HepG2 (cell line): Measurements from ENCODE around the gene TBC1D16. TPM values are rescaled to one million over a fixed set of nuclear protein-coding genes. Genes with fewer than 3 reads are reported as not detected.

ENCODE experiments used
- ETV6 ChIP-seq: sonication (generic); formaldehyde crosslinking; conservative IDR thresholded peaks from 2 replicates; pipeline ENCODE4 v1.4.0; 2020; ENCODE audit warnings: missing genetic modification reagents
- HNF4A ChIP-seq: sonication (generic); formaldehyde crosslinking; IDR thresholded peaks from 2 replicates; pipeline ENCODE4 v1.4.0; 2020; ENCODE audit warnings: missing genetic modification reagents
- KDM5B ChIP-seq: sonication (generic); formaldehyde crosslinking; IDR thresholded peaks from 2 replicates; pipeline ENCODE4 v1.4.0; 2020; ENCODE audit warnings: missing genetic modification reagents, mild to moderate bottlenecking, borderline replicate concordance
- RBFOX2 ChIP-seq: fragments of 200-400 bp; formaldehyde crosslinking; IDR thresholded peaks from 2 replicates; pipeline ENCODE4 v1.6.1; 2017; ENCODE audit warnings: low read depth, mild to moderate bottlenecking, low read length
- RXRA ChIP-seq: sonication (generic); formaldehyde crosslinking; IDR thresholded peaks from 2 replicates; pipeline ENCODE4 v1.5.1; 2020; ENCODE audit warnings: missing genetic modification reagents
- SRSF1 ChIP-seq: fragments of 200-400 bp; formaldehyde crosslinking; optimal IDR thresholded peaks from 2 replicates; pipeline ENCODE3; 2017; ENCODE audit warnings: mild to moderate bottlenecking, low read depth, low read length, moderate library complexity
- STAG1 ChIP-seq: sonication (generic); formaldehyde crosslinking; IDR thresholded peaks from 2 replicates; pipeline ENCODE4 v1.4.0; 2020; ENCODE audit warnings: missing genetic modification reagents
- TFDP2 ChIP-seq: sonication (generic); formaldehyde crosslinking; IDR thresholded peaks from 2 replicates; pipeline ENCODE4 v1.4.0; 2020; ENCODE audit warnings: missing genetic modification reagents
- ZNF543 ChIP-seq: sonication (generic); formaldehyde crosslinking; IDR thresholded peaks from 2 replicates; pipeline ENCODE4 v1.4.0; 2020; ENCODE audit warnings: mild to moderate bottlenecking, missing genetic modification reagents
- ZNF775 ChIP-seq: sonication (generic); formaldehyde crosslinking; IDR thresholded peaks from 2 replicates; pipeline ENCODE4 v1.4.0; 2020; ENCODE audit warnings: missing genetic modification reagents, mild to moderate bottlenecking, moderate library complexity, borderline replicate concordance
- ZSCAN12 ChIP-seq: sonication (generic); formaldehyde crosslinking; IDR thresholded peaks from 2 replicates; pipeline ENCODE4 v1.9.0; 2021; ENCODE audit warnings: mild to moderate bottlenecking, missing genetic modification reagents
- polyA plus RNA-seq, 8 experiments: library from polyadenylated mRNA; depleted of rRNA in 3 of 8; stranded (reverse) in 7 of 8; unstranded in 1 of 8; fragments of >200 nt; fragmentation: Illumina TruSeq in 4 of 8; extraction: Trizol in 4 of 8; gene quantifications; 2 replicates each; pipeline versions ENCODE4 v1.2.1 to v1.2.3, GENCODE V29; 2011 to 2016; ENCODE audit warnings: low read depth in 4 of 8, missing spikeins in 1 of 8, mixed read lengths in 1 of 8; ENCODE audit not compliant: insufficient read depth in 1 of 8
- total RNA-seq, 5 experiments: library from RNA; depleted of rRNA; stranded (reverse); fragments of >200 nt; fragmentation: Illumina TruSeq; extraction: Trizol; gene quantifications; 2 replicates each; pipeline ENCODE4 v1.2.3, GENCODE V29; 2016; ENCODE audit warnings: low read depth in 1 of 5
- TF ChIP-seq, protein P1 (sequence below): sonication (generic); formaldehyde crosslinking; IDR thresholded peaks from 2 replicates; pipeline ENCODE4 v1.4.0; 2020; ENCODE audit warnings: missing genetic modification reagents
- TF ChIP-seq, protein P2 (sequence below): sonication (generic); formaldehyde crosslinking; IDR thresholded peaks from 2 replicates; pipeline ENCODE4 v1.4.0; 2020; ENCODE audit warnings: low read depth, mild to moderate bottlenecking, missing genetic modification reagents
- TF ChIP-seq, protein P3 (sequence below): sonication (generic); formaldehyde crosslinking; IDR thresholded peaks from 2 replicates; pipeline ENCODE4 v1.4.0; 2020; ENCODE audit warnings: missing genetic modification reagents
- TF ChIP-seq, protein P4 (sequence below): sonication (generic); formaldehyde crosslinking; IDR thresholded peaks from 2 replicates; pipeline ENCODE4 v1.4.0; 2020; ENCODE audit warnings: mild to moderate bottlenecking, missing genetic modification reagents

Gene TBC1D16
- total and polyA plus RNA-seq, 2 of the 13 experiments (the other 11 are each of a cell fraction or from before 2014, with no cell fraction given), result 14.9 to 24.9 TPM

- TF ChIP-seq, protein P1, sequence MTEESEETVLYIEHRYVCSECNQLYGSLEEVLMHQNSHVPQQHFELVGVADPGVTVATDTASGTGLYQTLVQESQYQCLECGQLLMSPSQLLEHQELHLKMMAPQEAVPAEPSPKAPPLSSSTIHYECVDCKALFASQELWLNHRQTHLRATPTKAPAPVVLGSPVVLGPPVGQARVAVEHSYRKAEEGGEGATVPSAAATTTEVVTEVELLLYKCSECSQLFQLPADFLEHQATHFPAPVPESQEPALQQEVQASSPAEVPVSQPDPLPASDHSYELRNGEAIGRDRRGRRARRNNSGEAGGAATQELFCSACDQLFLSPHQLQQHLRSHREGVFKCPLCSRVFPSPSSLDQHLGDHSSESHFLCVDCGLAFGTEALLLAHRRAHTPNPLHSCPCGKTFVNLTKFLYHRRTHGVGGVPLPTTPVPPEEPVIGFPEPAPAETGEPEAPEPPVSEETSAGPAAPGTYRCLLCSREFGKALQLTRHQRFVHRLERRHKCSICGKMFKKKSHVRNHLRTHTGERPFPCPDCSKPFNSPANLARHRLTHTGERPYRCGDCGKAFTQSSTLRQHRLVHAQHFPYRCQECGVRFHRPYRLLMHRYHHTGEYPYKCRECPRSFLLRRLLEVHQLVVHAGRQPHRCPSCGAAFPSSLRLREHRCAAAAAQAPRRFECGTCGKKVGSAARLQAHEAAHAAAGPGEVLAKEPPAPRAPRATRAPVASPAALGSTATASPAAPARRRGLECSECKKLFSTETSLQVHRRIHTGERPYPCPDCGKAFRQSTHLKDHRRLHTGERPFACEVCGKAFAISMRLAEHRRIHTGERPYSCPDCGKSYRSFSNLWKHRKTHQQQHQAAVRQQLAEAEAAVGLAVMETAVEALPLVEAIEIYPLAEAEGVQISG, result 0 out of 2 replicates have a peak, but pooled peaks have one; percentile 14
- TF ChIP-seq RBFOX2 (0 out of 2 replicates have a peak, but pooled peaks have one; percentile 37), ETV6 (CRISPR knock-in tag) (no peak), ZNF543 (CRISPR knock-in tag) (0 out of 2 replicates have a peak, but pooled peaks have one; percentile 29), ZNF775 (CRISPR knock-in tag) (no peak), ZSCAN12 (no peak), SRSF1 (no peak), RXRA (CRISPR knock-in tag) (peak; percentile 49; the same call in 1 of the 2 replicates), TFDP2 (CRISPR knock-in tag) (no peak), HNF4A (CRISPR knock-in tag) (peak; percentile 40; the same call in 1 of the 2 replicates), KDM5B (CRISPR knock-in tag) (peak; percentile 65; the same call in 1 of the 2 replicates), STAG1 (peak; percentile 29; the same call in 1 of the 2 replicates)
- TF ChIP-seq, protein P2, sequence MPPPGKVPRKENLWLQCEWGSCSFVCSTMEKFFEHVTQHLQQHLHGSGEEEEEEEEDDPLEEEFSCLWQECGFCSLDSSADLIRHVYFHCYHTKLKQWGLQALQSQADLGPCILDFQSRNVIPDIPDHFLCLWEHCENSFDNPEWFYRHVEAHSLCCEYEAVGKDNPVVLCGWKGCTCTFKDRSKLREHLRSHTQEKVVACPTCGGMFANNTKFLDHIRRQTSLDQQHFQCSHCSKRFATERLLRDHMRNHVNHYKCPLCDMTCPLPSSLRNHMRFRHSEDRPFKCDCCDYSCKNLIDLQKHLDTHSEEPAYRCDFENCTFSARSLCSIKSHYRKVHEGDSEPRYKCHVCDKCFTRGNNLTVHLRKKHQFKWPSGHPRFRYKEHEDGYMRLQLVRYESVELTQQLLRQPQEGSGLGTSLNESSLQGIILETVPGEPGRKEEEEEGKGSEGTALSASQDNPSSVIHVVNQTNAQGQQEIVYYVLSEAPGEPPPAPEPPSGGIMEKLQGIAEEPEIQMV (CRISPR knock-in tag), result peak; percentile 36; the same call in 1 of the 2 replicates
- TF ChIP-seq, protein P3, sequence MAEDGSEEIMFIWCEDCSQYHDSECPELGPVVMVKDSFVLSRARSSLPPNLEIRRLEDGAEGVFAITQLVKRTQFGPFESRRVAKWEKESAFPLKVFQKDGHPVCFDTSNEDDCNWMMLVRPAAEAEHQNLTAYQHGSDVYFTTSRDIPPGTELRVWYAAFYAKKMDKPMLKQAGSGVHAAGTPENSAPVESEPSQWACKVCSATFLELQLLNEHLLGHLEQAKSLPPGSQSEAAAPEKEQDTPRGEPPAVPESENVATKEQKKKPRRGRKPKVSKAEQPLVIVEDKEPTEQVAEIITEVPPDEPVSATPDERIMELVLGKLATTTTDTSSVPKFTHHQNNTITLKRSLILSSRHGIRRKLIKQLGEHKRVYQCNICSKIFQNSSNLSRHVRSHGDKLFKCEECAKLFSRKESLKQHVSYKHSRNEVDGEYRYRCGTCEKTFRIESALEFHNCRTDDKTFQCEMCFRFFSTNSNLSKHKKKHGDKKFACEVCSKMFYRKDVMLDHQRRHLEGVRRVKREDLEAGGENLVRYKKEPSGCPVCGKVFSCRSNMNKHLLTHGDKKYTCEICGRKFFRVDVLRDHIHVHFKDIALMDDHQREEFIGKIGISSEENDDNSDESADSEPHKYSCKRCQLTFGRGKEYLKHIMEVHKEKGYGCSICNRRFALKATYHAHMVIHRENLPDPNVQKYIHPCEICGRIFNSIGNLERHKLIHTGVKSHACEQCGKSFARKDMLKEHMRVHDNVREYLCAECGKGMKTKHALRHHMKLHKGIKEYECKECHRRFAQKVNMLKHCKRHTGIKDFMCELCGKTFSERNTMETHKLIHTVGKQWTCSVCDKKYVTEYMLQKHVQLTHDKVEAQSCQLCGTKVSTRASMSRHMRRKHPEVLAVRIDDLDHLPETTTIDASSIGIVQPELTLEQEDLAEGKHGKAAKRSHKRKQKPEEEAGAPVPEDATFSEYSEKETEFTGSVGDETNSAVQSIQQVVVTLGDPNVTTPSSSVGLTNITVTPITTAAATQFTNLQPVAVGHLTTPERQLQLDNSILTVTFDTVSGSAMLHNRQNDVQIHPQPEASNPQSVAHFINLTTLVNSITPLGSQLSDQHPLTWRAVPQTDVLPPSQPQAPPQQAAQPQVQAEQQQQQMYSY (CRISPR knock-in tag), result no peak
- TF ChIP-seq, protein P4, sequence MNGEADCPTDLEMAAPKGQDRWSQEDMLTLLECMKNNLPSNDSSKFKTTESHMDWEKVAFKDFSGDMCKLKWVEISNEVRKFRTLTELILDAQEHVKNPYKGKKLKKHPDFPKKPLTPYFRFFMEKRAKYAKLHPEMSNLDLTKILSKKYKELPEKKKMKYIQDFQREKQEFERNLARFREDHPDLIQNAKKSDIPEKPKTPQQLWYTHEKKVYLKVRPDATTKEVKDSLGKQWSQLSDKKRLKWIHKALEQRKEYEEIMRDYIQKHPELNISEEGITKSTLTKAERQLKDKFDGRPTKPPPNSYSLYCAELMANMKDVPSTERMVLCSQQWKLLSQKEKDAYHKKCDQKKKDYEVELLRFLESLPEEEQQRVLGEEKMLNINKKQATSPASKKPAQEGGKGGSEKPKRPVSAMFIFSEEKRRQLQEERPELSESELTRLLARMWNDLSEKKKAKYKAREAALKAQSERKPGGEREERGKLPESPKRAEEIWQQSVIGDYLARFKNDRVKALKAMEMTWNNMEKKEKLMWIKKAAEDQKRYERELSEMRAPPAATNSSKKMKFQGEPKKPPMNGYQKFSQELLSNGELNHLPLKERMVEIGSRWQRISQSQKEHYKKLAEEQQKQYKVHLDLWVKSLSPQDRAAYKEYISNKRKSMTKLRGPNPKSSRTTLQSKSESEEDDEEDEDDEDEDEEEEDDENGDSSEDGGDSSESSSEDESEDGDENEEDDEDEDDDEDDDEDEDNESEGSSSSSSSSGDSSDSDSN, result 0 out of 2 replicates have a peak, but pooled peaks have one; percentile 21
These were observed 4.8 kb downstream of the TBC1D16 start (continued) for GRCh38 chr17:80030730-80031410.
